RWPE2 (cell line): ENCODE measurements around the gene ZNF813.

Source experiments
- ATAC-seq: fragments of 200-7000 bp; cut with Tn5 transposase; 3 replicates; pipeline ENCODE4 v1.9.1; 2021; ENCODE audit warnings: low read depth
- DNase-seq: peaks from one replicate; pipeline ENCODE4 v3.0.0-alpha.2; 2020; ENCODE audit warnings: low spot score
- H3K27ac ChIP-seq: fragments of 450-650 bp; 2 replicates; pipeline ENCODE4 v1.5.1; 2017; ENCODE audit warnings: mild to moderate bottlenecking; ENCODE audit not compliant: poor library complexity, severe bottlenecking
- H3K27me3 ChIP-seq: fragments of 250-450 bp; sonication (Bioruptor Pico); 2 replicates; pipeline ENCODE4 v1.5.1; 2021; ENCODE audit warnings: mild to moderate bottlenecking, moderate library complexity; ENCODE audit not compliant: insufficient read depth, poor library complexity, severe bottlenecking
- H3K36me3 ChIP-seq: fragments of 250-450 bp; sonication (Bioruptor Pico); 2 replicates; pipeline ENCODE4 v1.5.1; 2020; ENCODE audit warnings: low read depth, mild to moderate bottlenecking, moderate library complexity
- H3K4me1 ChIP-seq: fragments of 250-450 bp; sonication (Bioruptor Pico); 2 replicates; pipeline ENCODE4 v1.5.1; 2021; ENCODE audit warnings: mild to moderate bottlenecking, moderate library complexity; ENCODE audit not compliant: insufficient read depth, poor library complexity, severe bottlenecking
- H3K4me3 ChIP-seq: fragments of 250-450 bp; sonication (Bioruptor Pico); 2 replicates; pipeline ENCODE4 v1.5.1; 2021; ENCODE audit warnings: mild to moderate bottlenecking, moderate library complexity; ENCODE audit not compliant: severe bottlenecking
- H3K9me3 ChIP-seq: fragments of 250-450 bp; sonication (Bioruptor Pico); 2 replicates; pipeline ENCODE4 v1.5.1; 2021; ENCODE audit warnings: mild to moderate bottlenecking, moderate library complexity; ENCODE audit not compliant: severe bottlenecking
- CTCF ChIP-seq: fragments of 450-650 bp; IDR thresholded peaks from one replicate; pipeline ENCODE4 v1.5.1; 2017; ENCODE audit warnings: mild to moderate bottlenecking, moderate library complexity; ENCODE audit not compliant: poor library complexity, severe bottlenecking

The ZNF813 gene

GRCh38 chr19:53517114-53517741 lies 49.7 kb downstream of the ZNF813 start:
- no peak overlapping the region for H3K27ac ChIP-seq
- TF ChIP-seq CTCF = no peak
- no peak for ATAC-seq

GRCh38 chr19:53518121-53518520 lies 50.6 kb downstream of the ZNF813 start:
- no peak for ATAC-seq
- TF ChIP-seq CTCF = no peak

More at GRCh38 chr19:53517114-53517741, 49.7 kb downstream of the ZNF813 start:
- DNase-seq = no peak
- Histone ChIP-seq H3K27me3 (no peaks in the 10 kb centered on the region), H3K36me3 (no peaks in the 10 kb centered on the region), H3K9me3 (no peaks in the 10 kb centered on the region), H3K4me3 (no peak overlapping the region), H3K4me1 (no peaks in the 10 kb centered on the region)

GRCh38 chr19:53518716-53519115 lies 51.2 kb downstream of the ZNF813 start:
- Histone ChIP-seq H3K27me3 (no peaks in the 10 kb centered on the region), H3K9me3 (no peaks in the 10 kb centered on the region), H3K4me3 (no peak overlapping the region), H3K36me3 (peaks cover 9% of the 10 kb centered on the region; the same call in 1 of the 2 replicates), H3K27ac (no peak overlapping the region), H3K4me1 (no peaks in the 10 kb centered on the region)
- DNase-seq (no peak), ATAC-seq (no peak)
- no peak for TF ChIP-seq CTCF

More at GRCh38 chr19:53518121-53518520, 50.6 kb downstream of the ZNF813 start:
- Histone ChIP-seq H3K4me3 (no peak overlapping the region), H3K4me1 (no peaks in the 10 kb centered on the region), H3K36me3 (peaks cover 5% of the 10 kb centered on the region; the same call in 1 of the 2 replicates), H3K27me3 (no peaks in the 10 kb centered on the region), H3K9me3 (no peaks in the 10 kb centered on the region), H3K27ac (no peak overlapping the region)
- no peak for DNase-seq

GRCh38 chr19:53519446-53519845 lies 51.9 kb downstream of the ZNF813 start:
- Histone ChIP-seq H3K9me3 (no peaks in the 10 kb centered on the region), H3K4me1 (no peaks in the 10 kb centered on the region), H3K36me3 (peaks cover 11% of the 10 kb centered on the region; the same call in 1 of the 2 replicates), H3K27ac (no peak overlapping the region), H3K27me3 (no peaks in the 10 kb centered on the region), H3K4me3 (no peak overlapping the region)
- DNase-seq = no peak
- no peak for TF ChIP-seq CTCF
- ATAC-seq = no peak

- no peaks in the 10 kb centered on the region for H3K9me3 ChIP-seq
- peak overlapping the region; percentile 46 for H3K27ac ChIP-seq
These were observed 52.6 kb downstream of the ZNF813 start for GRCh38 chr19:53520163-53520546.

More at GRCh38 chr19:53520163-53520546, 52.6 kb downstream of the ZNF813 start:
- no peak for ATAC-seq
- H3K4me1 ChIP-seq = no peaks in the 10 kb centered on the region
- no peaks in the 10 kb centered on the region for H3K27me3 ChIP-seq
- H3K4me3 ChIP-seq = peak overlapping the region; percentile 60
- H3K36me3 ChIP-seq = peaks cover 11% of the 10 kb centered on the region; the same call in 1 of the 2 replicates
- no peak for DNase-seq
- TF ChIP-seq CTCF = no peak
